HCT116 (cell line): ENCODE data around the gene KRTAP9-7. TPM values are rescaled to one million over a fixed set of nuclear protein-coding genes. Genes with fewer than 3 reads are reported as not detected.

Source experiments
- ATAC-seq: fragments of 200-7000 bp; cut with Tn5 transposase; 2 replicates; pipeline ENCODE4 v1.9.1; 2020; ENCODE audit warnings: mild to moderate bottlenecking, moderate library complexity
- BruUV-seq: library from RNA; stranded (reverse); fragments of 400-500 nt; replicated peaks from 2 replicates; lab custom pipeline; 2021; lab: Mats Ljungman, UMichigan
- CTCF ChIA-PET: fragments of 300-600 bp; sonication (Branson Sonifier 250); formaldehyde crosslinking; loops from one replicate; lab custom pipeline; 2021; ENCODE audit warnings: antibody characterized with exemption; lab: Charles Lee
- POLR2A ChIA-PET: fragments of 300-600, 350-600 bp; sonication (Branson Sonifier 250); formaldehyde crosslinking; loops from one replicate; lab custom pipeline; 2021; ENCODE audit warnings: antibody characterized with exemption; lab: Charles Lee
- RAD21 ChIA-PET, 2 experiments: fragments of 300-600 bp; sonication (Branson Sonifier 250); formaldehyde crosslinking; loops; one replicate each; lab custom pipeline; 2023; ENCODE audit warnings: low total read pairs in 2 of 2; ENCODE audit not compliant: uncharacterized antibody in 2 of 2, unreplicated experiment in 2 of 2, low non-redundant PET in 1 of 2; lab: Charles Lee
- DNase-seq: peaks from one replicate; pipeline ENCODE4 v3.0.0-alpha.2; 2010; ENCODE audit warnings: low read depth, low spot score
- H2AFZ ChIP-seq: fragments of 200-600 bp; shearing (Covaris generic), sonication (generic); 2 replicates; pipeline ENCODE4 v1.6.1; 2017; ENCODE audit warnings: low read depth, mixed run types, mixed read lengths, antibody characterized with exemption, low read length; ENCODE audit not compliant: poor library complexity, severe bottlenecking
- H3K27ac ChIP-seq: 2 replicates; pipeline ENCODE4 v1.5.1; 2012; ENCODE audit warnings: low read depth, low read length
- H3K27me3 ChIP-seq: fragments of 200-600 bp; sonication (generic); 2 replicates; pipeline ENCODE4 v1.6.1; 2016; ENCODE audit warnings: mixed run types, low read length, mixed read lengths; ENCODE audit not compliant: insufficient read depth
- H3K36me3 ChIP-seq, 2 experiments: fragments of 200-500 bp in 1 of 2; fragments of 200-600 bp in 1 of 2; sonication (Bioruptor generic) in 1 of 2; sonication (generic) in 1 of 2; 2 replicates each; pipeline versions ENCODE4 v1.5.1 to v1.6.1; 2014 to 2016; ENCODE audit warnings: low read length in 2 of 2, inconsistent platforms in 1 of 2, mixed read lengths in 1 of 2, mixed run types in 1 of 2; ENCODE audit not compliant: insufficient read depth in 2 of 2, control insufficient read depth in 1 of 2
- H3K4me1 ChIP-seq, 2 experiments: fragments of 200-600 bp in 1 of 2; sonication (generic) in 1 of 2; 2 replicates each; pipeline versions ENCODE4 v1.5.1 to v1.6.1; 2012 to 2017; ENCODE audit warnings: low read length in 2 of 2, inconsistent platforms in 1 of 2, mild to moderate bottlenecking in 1 of 2, mixed read lengths in 1 of 2, mixed run types in 1 of 2, moderate library complexity in 1 of 2; ENCODE audit not compliant: insufficient read depth in 2 of 2, control insufficient read depth in 1 of 2
- H3K4me2 ChIP-seq: fragments of 200-600 bp; sonication (generic); 2 replicates; pipeline ENCODE4 v1.6.1; 2017; ENCODE audit warnings: mixed run types, low read length, mixed read lengths
- H3K4me3 ChIP-seq, 2 experiments: fragments of 200-600 bp in 1 of 2; sonication (generic) in 1 of 2; replicated peaks in 1 of 2; 2 replicates each; pipeline ENCODE4 v1.5.1; 2011 to 2016; ENCODE audit warnings: low read length in 2 of 2, control low read depth in 1 of 2, low read depth in 1 of 2, mild to moderate bottlenecking in 1 of 2, mixed read lengths in 1 of 2, mixed run types in 1 of 2
- H3K79me2 ChIP-seq: fragments of 200-600 bp; sonication (generic); 2 replicates; pipeline ENCODE4 v1.6.1; 2017; ENCODE audit warnings: mild to moderate bottlenecking, mixed run types, low read length, moderate library complexity, mixed read lengths; ENCODE audit not compliant: insufficient read depth
- H3K9ac ChIP-seq: fragments of 200-600 bp; sonication (generic); 2 replicates; pipeline ENCODE4 v1.6.1; 2016; ENCODE audit warnings: low read length, mixed read lengths
- H3K9me2 ChIP-seq: fragments of 200-600 bp; sonication (generic), shearing (Covaris generic); 2 replicates; pipeline ENCODE4 v1.6.1; 2017; ENCODE audit warnings: mixed run types, mild to moderate bottlenecking, moderate library complexity; ENCODE audit not compliant: insufficient read depth
- H3K9me3 ChIP-seq, 2 experiments: fragments of 200-500 bp in 1 of 2; fragments of 200-600 bp in 1 of 2; sonication (Bioruptor generic) in 1 of 2; sonication (generic) in 1 of 2; 2 replicates each; pipeline ENCODE4 v1.6.1; 2014 to 2017; ENCODE audit warnings: low read length in 2 of 2, mixed read lengths in 2 of 2, inconsistent platforms in 1 of 2, low read depth in 1 of 2, mild to moderate bottlenecking in 1 of 2, mixed run types in 1 of 2, moderate library complexity in 1 of 2; ENCODE audit not compliant: control insufficient read depth in 1 of 2, insufficient read depth in 1 of 2
- H4K20me1 ChIP-seq: fragments of 200-600 bp; sonication (generic), shearing (Covaris generic); 2 replicates; pipeline ENCODE4 v1.6.1; 2017; ENCODE audit warnings: mixed run types, mild to moderate bottlenecking, moderate library complexity; ENCODE audit not compliant: insufficient read depth
- CBX3 ChIP-seq: IDR thresholded peaks from 2 replicates; pipeline ENCODE4 v1.6.1; 2012; ENCODE audit warnings: low read depth
- EGR1 ChIP-seq: IDR thresholded peaks from 2 replicates; pipeline ENCODE4 v1.6.1; 2012; ENCODE audit warnings: low read depth
- FOSL1 ChIP-seq: IDR thresholded peaks from 2 replicates; pipeline ENCODE4 v1.6.1; 2012; ENCODE audit warnings: low read depth
- JUND ChIP-seq: IDR thresholded peaks from 2 replicates; pipeline ENCODE4 v1.6.1; 2012
- SIN3A ChIP-seq: IDR thresholded peaks from 2 replicates; pipeline ENCODE4 v1.6.1; 2012; ENCODE audit warnings: low read depth
- SP1 ChIP-seq: IDR thresholded peaks from 2 replicates; pipeline ENCODE4 v1.6.1; 2012; ENCODE audit warnings: low read depth
- SRF ChIP-seq: IDR thresholded peaks from 2 replicates; pipeline ENCODE4 v1.6.1; 2012; ENCODE audit warnings: low read depth
- TCF7L2 ChIP-seq: IDR thresholded peaks from 2 replicates; pipeline ENCODE4 v1.7.0; 2011; ENCODE audit warnings: borderline replicate concordance, inconsistent platforms; ENCODE audit not compliant: insufficient read depth, insufficient read length; ENCODE audit errors: extremely low read depth
- ZNF274 ChIP-seq: fragments of 200-500 bp; sonication (Bioruptor generic); IDR thresholded peaks from 2 replicates; pipeline ENCODE4 v1.6.1; 2014; ENCODE audit warnings: mild to moderate bottlenecking, low read depth, low read length, inconsistent platforms
- intact Hi-C: fragments of 100-400 bp; cut with micrococcal nuclease; formaldehyde crosslinking; loops from 2 replicates; pipeline ENCODE4 v1.10.0; 2022
- total RNA-seq: library from RNA; stranded (reverse); gene quantifications from one replicate; pipeline ENCODE4 v1.2.1, GENCODE V29; 2021; ENCODE audit not compliant: unreplicated experiment
- TF ChIP-seq, protein P1 (sequence below): IDR thresholded peaks from 2 replicates; pipeline ENCODE4 v1.6.1; 2012
- TF ChIP-seq, protein P2 (sequence below): IDR thresholded peaks from 2 replicates; pipeline ENCODE4 v1.6.1; 2012
- TF ChIP-seq, protein P3 (sequence below), 3 experiments: fragments of 200-600 bp in 1 of 3; sonication (generic) in 1 of 3; IDR thresholded peaks in 2 of 3; conservative IDR thresholded peaks in 1 of 3; 2 replicates each; pipeline ENCODE4 v1.5.1; 2012 to 2017; ENCODE audit warnings: low read depth in 2 of 3, low read length in 2 of 3, antibody characterized with exemption in 1 of 3, borderline replicate concordance in 1 of 3, control low read depth in 1 of 3, mild to moderate bottlenecking in 1 of 3, mixed read lengths in 1 of 3, mixed run types in 1 of 3, moderate library complexity in 1 of 3; ENCODE audit not compliant: insufficient read depth in 1 of 3

The KRTAP9-7 gene
- total RNA-seq, 1 experiment from 2014 or later = not detected

DNA sequence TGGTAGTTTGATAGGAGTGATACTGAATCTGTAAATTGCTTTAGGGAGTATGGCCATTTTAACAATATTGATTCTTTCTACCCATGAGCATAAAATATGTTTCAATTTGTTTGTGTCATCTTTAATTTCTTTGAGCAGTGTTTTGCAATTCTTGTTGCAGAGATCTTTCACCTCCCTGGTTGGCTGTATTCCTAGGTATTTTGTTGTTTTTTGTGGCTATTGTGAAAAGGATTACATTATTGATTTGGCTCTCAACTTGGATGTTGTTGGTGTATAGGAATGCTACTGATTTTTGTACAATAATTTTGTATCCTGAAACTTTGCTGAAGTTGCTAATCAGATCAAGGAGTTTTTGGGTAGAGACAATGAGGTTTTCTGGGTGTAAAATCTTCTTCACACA lies 17.1 kb upstream of the KRTAP9-7 start:
- TF ChIP-seq TCF7L2 = no peak
- no peak for TF ChIP-seq ZNF274
- TF ChIP-seq, protein P1, sequence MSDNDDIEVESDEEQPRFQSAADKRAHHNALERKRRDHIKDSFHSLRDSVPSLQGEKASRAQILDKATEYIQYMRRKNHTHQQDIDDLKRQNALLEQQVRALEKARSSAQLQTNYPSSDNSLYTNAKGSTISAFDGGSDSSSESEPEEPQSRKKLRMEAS = no peak
- no peak for TF ChIP-seq CBX3
- TF ChIP-seq EGR1 = no peak
- TF ChIP-seq, protein P2, sequence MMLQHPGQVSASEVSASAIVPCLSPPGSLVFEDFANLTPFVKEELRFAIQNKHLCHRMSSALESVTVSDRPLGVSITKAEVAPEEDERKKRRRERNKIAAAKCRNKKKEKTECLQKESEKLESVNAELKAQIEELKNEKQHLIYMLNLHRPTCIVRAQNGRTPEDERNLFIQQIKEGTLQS = no peak
- no peak for TF ChIP-seq FOSL1
- TF ChIP-seq JUND = no peak
- TF ChIP-seq, protein P3, sequence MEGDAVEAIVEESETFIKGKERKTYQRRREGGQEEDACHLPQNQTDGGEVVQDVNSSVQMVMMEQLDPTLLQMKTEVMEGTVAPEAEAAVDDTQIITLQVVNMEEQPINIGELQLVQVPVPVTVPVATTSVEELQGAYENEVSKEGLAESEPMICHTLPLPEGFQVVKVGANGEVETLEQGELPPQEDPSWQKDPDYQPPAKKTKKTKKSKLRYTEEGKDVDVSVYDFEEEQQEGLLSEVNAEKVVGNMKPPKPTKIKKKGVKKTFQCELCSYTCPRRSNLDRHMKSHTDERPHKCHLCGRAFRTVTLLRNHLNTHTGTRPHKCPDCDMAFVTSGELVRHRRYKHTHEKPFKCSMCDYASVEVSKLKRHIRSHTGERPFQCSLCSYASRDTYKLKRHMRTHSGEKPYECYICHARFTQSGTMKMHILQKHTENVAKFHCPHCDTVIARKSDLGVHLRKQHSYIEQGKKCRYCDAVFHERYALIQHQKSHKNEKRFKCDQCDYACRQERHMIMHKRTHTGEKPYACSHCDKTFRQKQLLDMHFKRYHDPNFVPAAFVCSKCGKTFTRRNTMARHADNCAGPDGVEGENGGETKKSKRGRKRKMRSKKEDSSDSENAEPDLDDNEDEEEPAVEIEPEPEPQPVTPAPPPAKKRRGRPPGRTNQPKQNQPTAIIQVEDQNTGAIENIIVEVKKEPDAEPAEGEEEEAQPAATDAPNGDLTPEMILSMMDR (IDR thresholded peaks at IDR 0.05 in 2 of 3, conservative IDR thresholded peaks at IDR 0.05 in 1 of 3; ENCODE audit: borderline replicate concordance in 1 of 3, insufficient read depth in 1 of 3, low read depth in 2 of 3, low read length in 2 of 3) = no peak
- TF ChIP-seq SP1 = no peak
- no peak for TF ChIP-seq SIN3A
- no peak for TF ChIP-seq SRF
- Histone ChIP-seq H3K9ac (no peak overlapping the region), H2AFZ (no peak overlapping the region), H3K27ac (no peak overlapping the region), H3K4me1 (no peaks in the 10 kb centered on the region), H3K79me2 (no peaks in the 10 kb centered on the region), H3K9me3 (no peaks in the 10 kb centered on the region), H4K20me1 (no peaks in the 10 kb centered on the region), H3K4me2 (no peak overlapping the region), H3K36me3 (no peaks in the 10 kb centered on the region), H3K27me3 (no peaks in the 10 kb centered on the region), H3K4me3 (no peak overlapping the region), H3K9me2 (no peaks in the 10 kb centered on the region)
- BruUV-seq = no TSS peak
- DNase-seq = no peak
- intact Hi-C loops = no loop called here
- CTCF ChIA-PET = no interaction called here
- RAD21 ChIA-PET = no interaction called here
- no peak for ATAC-seq
- POLR2A ChIA-PET = no interaction called here
